Osteoblast (primary cell): ENCODE results near the gene TMEM50A. TPM values are rescaled to one million over a fixed set of nuclear protein-coding genes. Genes with fewer than 3 reads are reported as not detected.
"Not testable (repeated sequence)": the region's sequence is repeated elsewhere in the genome, so short reads cannot be mapped to it uniquely, and the experiment has no call there.

Source experiments
- DNase-seq: peaks from one replicate; pipeline ENCODE4 v3.0.0; 2011; ENCODE audit warnings: low spot score, mixed read lengths; ENCODE audit not compliant: insufficient read length; ENCODE audit errors: missing footprints
- H2AFZ ChIP-seq: 2 replicates; pipeline ENCODE4 v1.6.0; 2011; ENCODE audit warnings: mild to moderate bottlenecking, low read length
- H3K27ac ChIP-seq: 2 replicates; pipeline ENCODE4 v1.5.1; 2011; ENCODE audit warnings: mild to moderate bottlenecking, low read depth, low read length, moderate library complexity
- H3K27me3 ChIP-seq: 2 replicates; pipeline ENCODE4 v1.6.0; 2012; ENCODE audit warnings: mild to moderate bottlenecking, control low read depth, inconsistent platforms, low read length, moderate library complexity; ENCODE audit not compliant: insufficient read depth
- H3K36me3 ChIP-seq: 2 replicates; pipeline ENCODE4 v1.5.1; 2011; ENCODE audit warnings: mild to moderate bottlenecking, low read length, control low read depth, moderate library complexity; ENCODE audit not compliant: insufficient read depth
- H3K4me1 ChIP-seq: 2 replicates; pipeline ENCODE4 v1.5.1; 2011; ENCODE audit warnings: mild to moderate bottlenecking, low read length, control low read depth, moderate library complexity; ENCODE audit not compliant: insufficient read depth
- H3K4me2 ChIP-seq: 2 replicates; pipeline ENCODE4 v1.6.0; 2011; ENCODE audit warnings: mild to moderate bottlenecking, low read length; ENCODE audit not compliant: insufficient read depth
- H3K4me3 ChIP-seq: fragments of 200-600 bp; sonication (generic); 3 replicates; pipeline ENCODE4 v1.5.1; 2012; ENCODE audit warnings: mild to moderate bottlenecking, low read length, inconsistent platforms; ENCODE audit not compliant: insufficient read depth
- H3K79me2 ChIP-seq: 2 replicates; pipeline ENCODE4 v1.6.0; 2012; ENCODE audit warnings: mild to moderate bottlenecking, low read length, control low read depth, inconsistent platforms; ENCODE audit not compliant: insufficient read depth
- H3K9me3 ChIP-seq: 2 replicates; pipeline ENCODE4 v1.5.1; 2011; ENCODE audit warnings: low read depth, low read length, control low read depth
- H4K20me1 ChIP-seq: 2 replicates; pipeline ENCODE4 v1.6.0; 2012; ENCODE audit warnings: mild to moderate bottlenecking, low read length, control low read depth; ENCODE audit not compliant: insufficient read depth
- CTCF ChIP-seq: IDR thresholded peaks from 2 replicates; pipeline ENCODE4 v1.5.1; 2011; ENCODE audit warnings: mild to moderate bottlenecking, low read depth, low read length, moderate library complexity; ENCODE audit errors: extremely low read depth
- total RNA-seq: library from RNA; depleted of rRNA; stranded (reverse); fragments of >200 nt; gene quantifications from 2 replicates; pipeline ENCODE4 v1.2.3, GENCODE V29; 2012

TMEM50A gene
- 153 and 165 TPM in 2 replicates for total RNA-seq

GRCh38 chr1:25338188-25338981, at the start of gene TMEM50A:
Gene TMEM50A, plus strand, starts transcription at chr1:25338334. Its CDS starts 2,153 bp downstream, at chr1:25340487.
- H3K4me1 ChIP-seq = peaks cover 33% of the 10 kb centered on the region
- H3K4me2 ChIP-seq = peak within 1 kb of the TSS; percentile 87
- H2AFZ ChIP-seq = peak within 1 kb of the TSS; percentile 89
- peak; percentile 95 for DNase-seq
- peaks cover 8% of the 10 kb centered on the region for H3K36me3 ChIP-seq
- peaks cover 2% of the 10 kb centered on the region for H4K20me1 ChIP-seq
- peak within 1 kb of the TSS; percentile 98 for H3K4me3 ChIP-seq
- H3K27me3 ChIP-seq = no peaks in the 10 kb centered on the region
- peak within 1 kb of the TSS; percentile 89 for H3K27ac ChIP-seq
- no peaks in the 10 kb centered on the region for H3K9me3 ChIP-seq
- peaks cover 64% of the 10 kb centered on the region for H3K79me2 ChIP-seq
- TF ChIP-seq CTCF = no peak

GRCh38 chr1:25288573-25289101, 49.5 kb upstream of the TMEM50A start:
- H3K9me3 ChIP-seq, H3K4me3 ChIP-seq, H2AFZ ChIP-seq, H3K27ac ChIP-seq, H4K20me1 ChIP-seq, H3K4me1 ChIP-seq, H3K4me2 ChIP-seq, DNase-seq, H3K27me3 ChIP-seq, H3K79me2 ChIP-seq, H3K36me3 ChIP-seq: not testable (repeated sequence)

GRCh38 chr1:25290043-25290442, 48.1 kb upstream of the TMEM50A start:
- not testable (repeated sequence) for H3K4me1 ChIP-seq, H2AFZ ChIP-seq, H3K4me3 ChIP-seq, H4K20me1 ChIP-seq, H3K36me3 ChIP-seq, H3K9me3 ChIP-seq, H3K27ac ChIP-seq, H3K79me2 ChIP-seq, DNase-seq, H3K4me2 ChIP-seq, H3K27me3 ChIP-seq
- TF ChIP-seq CTCF = peak; percentile 14

GRCh38 chr1:25293426-25293825, 44.7 kb upstream of the TMEM50A start:
- H3K9me3 ChIP-seq, H3K4me1 ChIP-seq, H4K20me1 ChIP-seq, H3K4me2 ChIP-seq, H2AFZ ChIP-seq, H3K79me2 ChIP-seq, H3K36me3 ChIP-seq, H3K27ac ChIP-seq, H3K27me3 ChIP-seq, H3K4me3 ChIP-seq, DNase-seq: not testable (repeated sequence)

- not testable (repeated sequence) for H4K20me1 ChIP-seq, DNase-seq
Observed at GRCh38 chr1:25294889-25295826, 43.0 kb upstream of the TMEM50A start.

GRCh38 chr1:25296501-25296900, 41.6 kb upstream of the TMEM50A start:
- not testable (repeated sequence) for H3K27ac ChIP-seq, DNase-seq, H3K9me3 ChIP-seq, H4K20me1 ChIP-seq, H2AFZ ChIP-seq, H3K4me2 ChIP-seq, H3K4me1 ChIP-seq, H3K79me2 ChIP-seq, H3K36me3 ChIP-seq, H3K27me3 ChIP-seq, H3K4me3 ChIP-seq

More at GRCh38 chr1:25294889-25295826, 43.0 kb upstream of the TMEM50A start:
- H2AFZ ChIP-seq, H3K4me2 ChIP-seq, H3K79me2 ChIP-seq, H3K4me1 ChIP-seq, H3K27ac ChIP-seq, H3K27me3 ChIP-seq, H3K4me3 ChIP-seq, H3K36me3 ChIP-seq, H3K9me3 ChIP-seq: not testable (repeated sequence)

GRCh38 chr1:25300729-25301128, 37.4 kb upstream of the TMEM50A start:
- not testable (repeated sequence) for H3K4me2 ChIP-seq, H3K9me3 ChIP-seq, H2AFZ ChIP-seq, H3K27me3 ChIP-seq, H3K79me2 ChIP-seq, DNase-seq, H3K4me1 ChIP-seq, H4K20me1 ChIP-seq, H3K27ac ChIP-seq, H3K4me3 ChIP-seq, H3K36me3 ChIP-seq
